Measurements from ENCODE around the gene EVI5L.

Gene EVI5L

DNA sequence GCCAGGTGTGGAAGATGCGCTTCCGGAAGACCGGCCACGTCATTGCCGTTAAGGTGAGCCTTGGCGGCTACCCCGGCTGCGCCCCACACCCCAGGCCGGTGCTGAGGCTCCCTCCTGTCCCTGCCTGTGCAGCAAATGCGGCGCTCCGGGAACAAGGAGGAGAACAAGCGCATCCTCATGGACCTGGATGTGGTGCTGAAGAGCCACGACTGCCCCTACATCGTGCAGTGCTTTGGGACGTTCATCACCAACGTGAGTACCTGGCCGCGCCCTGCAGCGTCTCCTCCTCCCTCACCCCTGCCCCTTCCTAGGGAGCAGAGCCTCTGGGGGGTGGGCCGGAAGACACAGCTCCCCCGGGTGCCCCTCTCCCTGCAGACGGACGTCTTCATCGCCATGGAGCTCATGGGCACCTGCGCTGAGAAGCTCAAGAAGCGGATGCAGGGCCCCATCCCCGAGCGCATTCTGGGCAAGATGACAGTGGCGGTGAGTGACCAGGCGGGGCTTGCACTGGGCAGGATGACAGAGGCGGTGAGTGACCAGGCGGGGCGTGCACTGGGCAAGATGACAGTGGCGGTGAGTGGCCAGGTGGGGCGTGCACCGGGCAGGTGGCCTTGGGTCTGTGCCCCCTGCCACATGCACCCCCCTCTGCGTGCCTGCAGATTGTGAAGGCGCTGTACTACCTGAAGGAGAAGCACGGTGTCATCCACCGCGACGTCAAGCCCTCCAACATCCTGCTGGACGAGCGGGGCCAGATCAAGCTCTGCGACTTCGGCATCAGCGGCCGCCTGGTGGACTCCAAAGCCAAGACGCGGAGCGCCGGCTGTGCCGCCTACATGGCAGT is 80.5 kb downstream of the EVI5L start:
- no peak for DNase-seq (ENCODE audit: low read depth in 2 of 2, low spot score in 1 of 2)

DNA sequence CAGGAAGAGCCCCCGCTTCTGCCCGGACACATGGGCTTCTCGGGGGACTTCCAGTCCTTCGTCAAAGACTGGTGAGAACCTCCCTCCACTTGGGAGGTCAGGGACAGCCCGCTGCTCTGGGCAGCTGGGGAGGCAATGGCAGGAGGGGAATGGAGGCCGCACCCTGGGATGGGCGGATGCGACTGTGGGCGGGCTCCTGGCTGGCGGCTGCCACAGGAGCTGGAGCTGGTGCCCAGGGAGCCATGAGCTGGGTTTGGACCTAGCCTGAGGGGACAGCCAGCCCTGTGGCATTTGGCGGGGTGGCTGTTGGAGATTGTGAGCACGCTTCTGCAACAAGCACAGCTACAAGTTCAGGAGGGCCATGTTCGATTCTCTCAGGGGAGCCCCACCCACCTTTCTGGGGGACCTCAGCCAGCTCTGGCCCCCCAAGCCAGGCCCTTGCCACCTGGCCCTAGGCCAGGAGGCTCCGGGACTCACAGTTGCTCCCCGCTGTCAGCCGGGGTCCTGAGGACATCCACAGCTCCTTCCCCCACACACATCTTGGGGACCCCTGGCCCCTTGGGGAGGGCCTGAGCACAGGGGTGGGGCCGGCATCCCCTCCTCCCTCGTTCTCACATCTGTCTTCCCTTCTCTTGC is 81.6 kb downstream of the EVI5L start:
- DNase-seq (ENCODE audit: low read depth in 2 of 2, low spot score in 1 of 2): no peak

DNA sequence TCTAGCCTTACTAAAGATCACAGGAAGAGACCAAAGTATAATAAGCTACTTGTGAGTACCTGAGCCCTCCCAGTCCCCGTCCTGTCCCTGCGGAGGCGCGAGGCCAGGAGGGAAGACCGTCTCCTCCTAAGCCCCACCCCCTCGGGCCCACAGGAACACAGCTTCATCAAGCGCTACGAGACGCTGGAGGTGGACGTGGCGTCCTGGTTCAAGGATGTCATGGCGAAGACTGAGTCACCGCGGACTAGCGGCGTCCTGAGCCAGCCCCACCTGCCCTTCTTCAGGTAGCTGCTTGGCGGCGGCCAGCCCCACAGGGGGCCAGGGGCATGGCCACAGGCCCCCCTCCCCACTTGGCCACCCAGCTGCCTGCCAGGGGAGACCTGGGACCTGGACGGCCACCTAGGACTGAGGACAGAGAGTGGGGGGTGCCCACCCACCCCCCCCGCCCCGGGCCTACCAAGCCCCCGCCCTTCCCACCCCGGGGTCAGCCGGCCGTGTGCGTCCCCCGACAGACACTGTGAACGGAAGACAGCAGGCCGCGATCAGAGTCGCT is 82.2 kb downstream of the EVI5L start:
- no peak for DNase-seq (ENCODE audit: low read depth in 2 of 2, low spot score in 1 of 2)

DNA sequence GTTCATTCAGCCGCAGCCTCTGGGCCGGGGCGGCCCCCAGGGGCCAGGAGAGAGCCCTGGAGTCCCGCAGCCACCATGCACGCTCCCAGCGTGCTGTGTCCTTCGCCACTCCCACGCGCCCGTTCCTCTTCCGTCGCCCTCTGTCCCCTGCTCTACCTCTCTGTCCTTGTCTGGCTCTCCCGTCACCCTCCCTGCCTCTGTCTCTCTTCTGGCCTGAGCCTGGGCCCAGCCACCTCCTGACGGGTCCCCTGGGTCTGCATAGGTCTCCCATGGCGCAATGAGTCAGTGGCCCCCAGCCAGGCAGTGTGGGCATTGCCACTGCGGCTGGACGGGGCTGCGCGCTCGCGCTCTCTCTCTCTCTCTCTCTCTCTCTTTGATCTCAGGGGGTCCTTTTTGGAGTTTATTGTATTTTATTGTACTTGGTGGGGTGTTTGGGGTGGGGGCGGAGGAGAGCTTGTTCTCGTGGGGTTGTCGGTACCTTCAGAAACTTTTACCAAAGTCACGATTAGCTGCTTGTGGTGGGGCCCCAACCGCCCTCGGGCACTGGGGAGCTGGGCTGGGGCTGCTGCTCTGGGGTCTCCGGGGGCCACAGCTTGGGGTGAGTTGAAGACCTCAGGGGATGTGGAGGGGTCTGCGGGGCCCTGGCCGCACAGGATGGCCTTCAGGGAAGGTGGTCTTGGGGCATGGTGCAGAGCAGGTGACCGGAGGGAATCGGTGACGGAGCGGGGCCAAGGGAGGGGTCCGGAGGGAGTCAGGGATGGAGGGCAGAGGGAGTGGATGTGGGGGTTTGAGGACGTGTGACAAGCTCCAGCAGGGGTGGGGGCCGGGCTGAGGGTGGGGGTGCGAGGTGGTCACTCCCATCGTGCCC is 82.9 kb downstream of the EVI5L start:
- DNase-seq (ENCODE audit: low read depth in 2 of 2, low spot score in 1 of 2): no peak

DNA sequence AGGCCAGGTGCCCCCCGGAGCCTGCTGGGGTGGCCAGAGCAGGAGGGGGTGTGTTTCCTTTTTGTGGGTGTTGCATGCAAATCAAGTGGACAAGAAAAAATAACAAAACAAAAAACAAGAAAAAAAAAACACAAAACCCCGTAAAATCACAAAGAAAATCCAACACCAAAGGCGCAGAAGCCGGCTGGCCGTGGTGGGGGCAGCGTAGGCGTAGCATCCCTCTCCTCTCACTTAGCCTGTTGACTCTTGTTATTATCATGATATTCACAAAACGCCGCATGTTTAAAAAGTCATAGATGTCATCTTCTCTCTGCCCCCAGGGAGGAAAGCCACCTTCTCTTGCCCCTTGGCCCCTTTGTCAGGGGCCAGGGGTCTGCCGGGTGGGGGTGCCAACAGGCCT is 83.6 kb downstream of the EVI5L start:
- DNase-seq (ENCODE audit: low read depth in 2 of 2, low spot score in 1 of 2): no peak

DNA sequence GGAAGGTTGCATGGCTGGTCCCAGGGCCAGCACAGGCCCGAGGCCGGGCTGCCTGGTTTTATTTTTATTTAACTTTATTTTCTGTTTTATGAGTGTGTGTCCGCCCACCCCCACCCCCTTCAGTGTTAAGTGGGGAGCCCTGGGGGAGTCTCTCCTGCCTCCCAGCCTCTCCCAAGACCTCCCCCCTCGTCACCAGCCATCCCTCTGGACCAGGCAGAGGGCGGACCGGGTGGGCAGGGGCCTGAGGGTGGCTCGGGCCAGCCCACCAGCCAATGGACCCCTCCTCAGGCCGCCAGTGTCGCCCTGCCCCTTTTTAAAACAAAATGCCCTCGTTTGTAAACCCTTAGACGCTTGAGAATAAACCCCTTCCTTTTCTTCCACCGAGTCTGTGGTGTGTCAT is 84.1 kb downstream of the EVI5L start:
- no peak for DNase-seq (ENCODE audit: low read depth in 2 of 2, low spot score in 1 of 2)

Data from stimulated activated CD8-positive, alpha-beta memory T cell treated with anti-CD3 and anti-CD28 coated beads, Interleukin-4, amount 100 ng/mL, for 1 hour (primary cell).